Gastroesophageal sphincter (tissue), 3 donors: ENCODE results near the gene LPIN1.

ENCODE experiments used
- EP300 ChIP-seq: sonication (generic); formaldehyde crosslinking; IDR thresholded peaks from one replicate; pipeline ENCODE4 v1.6.1; 2017; ENCODE audit warnings: antibody characterized with exemption, mild to moderate bottlenecking
- TF ChIP-seq, protein P1 (sequence below), 4 experiments: fragments of 200-600 bp in 2 of 4; fragments of 450-650 bp in 2 of 4; sonication (generic) in 1 of 4; IDR thresholded peaks; one replicate each; pipeline ENCODE4 v1.5.1; 2017 to 2019; ENCODE audit warnings: antibody characterized with exemption in 4 of 4, mild to moderate bottlenecking in 2 of 4, moderate library complexity in 2 of 4

DNA sequence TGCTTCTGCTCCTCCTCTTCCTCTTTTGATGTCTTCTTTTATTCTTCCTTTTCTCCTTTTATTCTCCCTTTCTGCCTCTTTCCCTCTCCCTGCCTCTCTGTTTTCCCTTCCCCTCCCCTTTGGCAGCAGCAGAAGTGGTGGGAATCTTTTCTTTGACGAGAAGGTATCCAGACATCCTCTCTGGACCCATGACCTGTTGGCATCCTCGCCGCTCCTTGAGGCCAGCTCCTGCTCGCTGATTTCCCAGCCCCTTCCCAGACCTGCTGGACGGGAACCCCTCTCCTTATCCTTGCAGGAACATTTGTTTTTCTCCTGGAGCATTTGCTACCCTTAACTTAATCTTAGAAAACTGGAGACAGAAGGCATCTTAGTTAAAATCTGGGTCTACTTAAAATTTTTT is 130.5 kb downstream of the LPIN1 start:
- TF ChIP-seq, protein P1, sequence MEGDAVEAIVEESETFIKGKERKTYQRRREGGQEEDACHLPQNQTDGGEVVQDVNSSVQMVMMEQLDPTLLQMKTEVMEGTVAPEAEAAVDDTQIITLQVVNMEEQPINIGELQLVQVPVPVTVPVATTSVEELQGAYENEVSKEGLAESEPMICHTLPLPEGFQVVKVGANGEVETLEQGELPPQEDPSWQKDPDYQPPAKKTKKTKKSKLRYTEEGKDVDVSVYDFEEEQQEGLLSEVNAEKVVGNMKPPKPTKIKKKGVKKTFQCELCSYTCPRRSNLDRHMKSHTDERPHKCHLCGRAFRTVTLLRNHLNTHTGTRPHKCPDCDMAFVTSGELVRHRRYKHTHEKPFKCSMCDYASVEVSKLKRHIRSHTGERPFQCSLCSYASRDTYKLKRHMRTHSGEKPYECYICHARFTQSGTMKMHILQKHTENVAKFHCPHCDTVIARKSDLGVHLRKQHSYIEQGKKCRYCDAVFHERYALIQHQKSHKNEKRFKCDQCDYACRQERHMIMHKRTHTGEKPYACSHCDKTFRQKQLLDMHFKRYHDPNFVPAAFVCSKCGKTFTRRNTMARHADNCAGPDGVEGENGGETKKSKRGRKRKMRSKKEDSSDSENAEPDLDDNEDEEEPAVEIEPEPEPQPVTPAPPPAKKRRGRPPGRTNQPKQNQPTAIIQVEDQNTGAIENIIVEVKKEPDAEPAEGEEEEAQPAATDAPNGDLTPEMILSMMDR (IDR thresholded peaks at IDR 0.05) = no peak
- no peak for TF ChIP-seq EP300
